SU-DHL-6 (cell line): ENCODE results near the gene DBN1.

Source experiments
- CTCF ChIP-seq: fragments of 200-600 bp; sonication (generic); IDR thresholded peaks from one replicate; pipeline ENCODE4 v1.5.1; 2017; ENCODE audit warnings: antibody characterized with exemption, mild to moderate bottlenecking, low read length, moderate library complexity; ENCODE audit not compliant: insufficient read depth, poor library complexity, severe bottlenecking
- EZH2phosphoT487 ChIP-seq: fragments of 200-600 bp; sonication (generic), shearing (Covaris generic); conservative IDR thresholded peaks from 2 replicates; pipeline ENCODE4 v1.6.1; 2018; ENCODE audit warnings: mild to moderate bottlenecking, antibody characterized with exemption, low read length, moderate library complexity, mixed read lengths

GRCh38 chr5:177459819-177460628, 13.4 kb downstream of the DBN1 start:
- TF ChIP-seq CTCF = no peak
- TF ChIP-seq EZH2phosphoT487 = no peak
